GM19240 (cell line): Measurements from ENCODE around the gene GNLY.

Experiments used
- DNase-seq: peaks from one replicate; pipeline ENCODE4 v3.0.0; 2011; ENCODE audit warnings: low spot score; ENCODE audit not compliant: insufficient read length

The GNLY gene

GRCh38 chr2:85743304-85743978, 49.3 kb downstream of the GNLY start:
- DNase-seq: no peak

GRCh38 chr2:85744055-85744454, 49.9 kb downstream of the GNLY start:
- DNase-seq: no peak

GRCh38 chr2:85744741-85745601, 50.8 kb downstream of the GNLY start:
- no peak for DNase-seq

GRCh38 chr2:85745619-85746018, 51.5 kb downstream of the GNLY start:
- no peak for DNase-seq

- DNase-seq: no peak
Measured at GRCh38 chr2:85746321-85747004, 52.3 kb downstream of the GNLY start.

GRCh38 chr2:85747441-85747840, 53.3 kb downstream of the GNLY start:
- DNase-seq: no peak

GRCh38 chr2:85748039-85748734, 54.0 kb downstream of the GNLY start:
- DNase-seq: no peak
